Fibroblast of skin of right biceps (primary cell): ENCODE data around the gene ZNRF3.
"Not testable (repeated sequence)": the region's sequence is repeated elsewhere in the genome, so short reads cannot be mapped to it uniquely, and the experiment has no call there.

Source experiments
- DNase-seq: peaks from one replicate; pipeline ENCODE4 v3.0.0-alpha.2; 2013

The ZNRF3 gene

GRCh38 chr22:28935713-28936112, 52.3 kb downstream of the ZNRF3 start:
- no peak for DNase-seq

GRCh38 chr22:28936200-28936599, 52.8 kb downstream of the ZNRF3 start:
- DNase-seq, result no peak

GRCh38 chr22:28937206-28938025, 54.0 kb downstream of the ZNRF3 start:
- no peak for DNase-seq

- no peak for DNase-seq
These were observed 55.0 kb downstream of the ZNRF3 start for GRCh38 chr22:28938286-28938833.

GRCh38 chr22:28939394-28939793, 56.0 kb downstream of the ZNRF3 start:
- DNase-seq, result no peak

- no peak for DNase-seq
These were observed 56.6 kb downstream of the ZNRF3 start for GRCh38 chr22:28939932-28940331.

- DNase-seq, result no peak
These were observed 57.1 kb downstream of the ZNRF3 start for GRCh38 chr22:28940441-28940840.

GRCh38 chr22:28942333-28942732, 59.0 kb downstream of the ZNRF3 start:
- no peak for DNase-seq

- no peak for DNase-seq
These were observed 59.6 kb downstream of the ZNRF3 start for GRCh38 chr22:28942801-28943500.

GRCh38 chr22:28943501-28943879, 60.1 kb downstream of the ZNRF3 start:
- DNase-seq, result no peak

GRCh38 chr22:28947125-28947524, 63.8 kb downstream of the ZNRF3 start:
- DNase-seq, result no peak

GRCh38 chr22:28948424-28948823, 65.1 kb downstream of the ZNRF3 start:
- no peak for DNase-seq

- not testable (repeated sequence) for DNase-seq
These were observed 65.6 kb downstream of the ZNRF3 start for GRCh38 chr22:28948860-28949551.

- peak; percentile 18 for DNase-seq
These were observed 66.4 kb downstream of the ZNRF3 start for GRCh38 chr22:28949788-28950187.

- DNase-seq, result no peak
These were observed 67.4 kb downstream of the ZNRF3 start for GRCh38 chr22:28950617-28951411.

- no peak for DNase-seq
These were observed 68.2 kb downstream of the ZNRF3 start for GRCh38 chr22:28951530-28951929.

- peak; percentile 32 for DNase-seq
These were observed 68.7 kb downstream of the ZNRF3 start for GRCh38 chr22:28951969-28952521.

- DNase-seq, result peak; percentile 55
These were observed 69.5 kb downstream of the ZNRF3 start for GRCh38 chr22:28952857-28953256.

GRCh38 chr22:28953403-28953802, 70.0 kb downstream of the ZNRF3 start:
- DNase-seq, result no peak

- no peak for DNase-seq
These were observed 70.9 kb downstream of the ZNRF3 start for GRCh38 chr22:28953976-28954880.

GRCh38 chr22:28955817-28956216, 72.4 kb downstream of the ZNRF3 start:
- peak; percentile 34 for DNase-seq
